RWPE1 (cell line): ENCODE measurements around the gene USP22.

Source experiments
- CTCF ChIA-PET: fragments of 350-600 bp; sonication (Branson Sonifier 250); formaldehyde crosslinking; extraction: SDS; loops from one replicate; lab custom pipeline; 2021; lab: Yijun Ruan, JAX
- POLR2A ChIA-PET: fragments of 400-600 bp; formaldehyde crosslinking; extraction: SDS; loops from one replicate; lab custom pipeline; 2020; ENCODE audit warnings: antibody characterized with exemption; ENCODE audit not compliant: low non-redundant PET; lab: Yijun Ruan, JAX
- DNase-seq: peaks from one replicate; pipeline ENCODE4 v3.0.0; 2012; ENCODE audit warnings: low spot score
- H3K27ac ChIP-seq: fragments of 450-650 bp; 2 replicates; pipeline ENCODE4 v1.5.1; 2017
- TF ChIP-seq, protein P1 (sequence below): fragments of 450-650 bp; conservative IDR thresholded peaks from 2 replicates; pipeline ENCODE4 v1.5.1; 2017; ENCODE audit warnings: low read depth, mild to moderate bottlenecking

Gene USP22

DNA sequence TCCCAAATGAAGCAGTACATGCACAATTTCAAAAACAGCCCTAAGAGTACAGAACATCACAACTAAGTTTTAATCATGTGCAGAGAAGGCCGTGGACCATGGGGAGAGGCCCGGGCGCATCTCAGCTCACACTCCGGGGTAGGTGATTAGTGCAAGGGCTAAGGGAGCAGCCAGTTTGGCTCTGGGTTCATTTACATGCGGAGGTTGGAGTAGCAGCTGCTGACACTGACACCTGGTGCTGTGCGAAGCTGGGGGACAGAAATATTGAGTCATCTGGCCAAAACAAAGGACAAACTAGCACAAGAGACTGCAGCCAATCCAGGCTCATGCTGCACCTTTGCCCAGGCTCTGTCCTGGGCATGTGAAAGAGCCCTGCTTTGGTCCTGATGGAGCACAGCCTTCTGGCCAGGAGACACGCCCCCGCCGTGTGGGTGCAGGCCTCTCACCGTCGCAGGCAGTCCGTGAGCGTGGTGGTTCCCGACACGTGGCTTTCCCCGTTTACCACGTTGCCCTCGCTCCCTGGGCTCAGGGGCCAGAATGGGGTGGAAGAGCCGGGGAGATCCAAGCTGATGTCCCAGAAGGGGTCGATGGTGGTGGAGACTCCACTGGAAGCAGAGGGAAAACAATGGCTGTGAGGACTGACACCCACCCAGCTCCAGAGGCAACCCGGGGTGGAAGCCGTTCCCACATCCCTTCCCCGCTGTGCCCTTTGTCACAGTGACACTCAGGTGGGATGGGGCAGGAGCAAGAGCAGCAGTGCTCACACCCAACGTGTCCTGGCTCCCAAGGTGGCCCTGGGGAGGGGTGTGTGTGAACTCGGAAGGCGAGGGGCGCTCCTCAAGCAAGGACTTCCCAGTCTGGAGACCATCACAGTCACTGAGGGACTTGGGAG lies 31.9 kb downstream of the USP22 start:
- TF ChIP-seq, protein P1, sequence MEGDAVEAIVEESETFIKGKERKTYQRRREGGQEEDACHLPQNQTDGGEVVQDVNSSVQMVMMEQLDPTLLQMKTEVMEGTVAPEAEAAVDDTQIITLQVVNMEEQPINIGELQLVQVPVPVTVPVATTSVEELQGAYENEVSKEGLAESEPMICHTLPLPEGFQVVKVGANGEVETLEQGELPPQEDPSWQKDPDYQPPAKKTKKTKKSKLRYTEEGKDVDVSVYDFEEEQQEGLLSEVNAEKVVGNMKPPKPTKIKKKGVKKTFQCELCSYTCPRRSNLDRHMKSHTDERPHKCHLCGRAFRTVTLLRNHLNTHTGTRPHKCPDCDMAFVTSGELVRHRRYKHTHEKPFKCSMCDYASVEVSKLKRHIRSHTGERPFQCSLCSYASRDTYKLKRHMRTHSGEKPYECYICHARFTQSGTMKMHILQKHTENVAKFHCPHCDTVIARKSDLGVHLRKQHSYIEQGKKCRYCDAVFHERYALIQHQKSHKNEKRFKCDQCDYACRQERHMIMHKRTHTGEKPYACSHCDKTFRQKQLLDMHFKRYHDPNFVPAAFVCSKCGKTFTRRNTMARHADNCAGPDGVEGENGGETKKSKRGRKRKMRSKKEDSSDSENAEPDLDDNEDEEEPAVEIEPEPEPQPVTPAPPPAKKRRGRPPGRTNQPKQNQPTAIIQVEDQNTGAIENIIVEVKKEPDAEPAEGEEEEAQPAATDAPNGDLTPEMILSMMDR: no peak
- ChIA-PET CTCF (no interaction called here), POLR2A (no interaction called here)
- H3K27ac ChIP-seq: 0 out of 2 replicates have a peak overlapping the region, but pooled peaks have one; percentile 14
- DNase-seq: no peak

- TF ChIP-seq, protein P1: no peak
- no peak for DNase-seq
- no peak overlapping the region for H3K27ac ChIP-seq
- ChIA-PET POLR2A (no interaction called here), CTCF (interaction anchor here (0.8 kb wide), 1 partner anchor 9 kb away, joined by 3 read pairs; no protein-coding TSS in a partner anchor)
Observed at GRCh38 chr17:21008992-21009671, 33.7 kb downstream of the USP22 start.

- ChIA-PET POLR2A (no interaction called here), CTCF (no interaction called here)
Observed at GRCh38 chr17:21008160-21008915, 34.5 kb downstream of the USP22 start.

DNA sequence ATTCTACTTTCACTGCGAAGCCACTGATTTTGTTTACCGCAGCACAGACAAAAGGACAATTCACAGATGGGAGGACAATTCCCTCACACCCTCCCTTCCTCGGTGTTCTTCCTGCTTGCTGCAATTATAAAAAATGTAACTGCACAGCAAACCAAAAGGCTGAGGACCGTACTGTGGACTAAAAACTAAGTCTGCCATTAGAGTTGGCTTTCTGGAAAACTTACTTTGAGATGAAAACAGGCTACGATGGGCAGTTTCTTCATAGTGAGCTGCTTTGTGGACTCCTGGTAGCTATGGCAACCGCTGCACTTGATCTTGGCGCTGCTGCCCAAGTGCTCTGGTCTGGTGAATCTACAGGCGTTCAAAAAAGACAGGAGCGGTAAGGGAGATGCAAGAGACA lies 35.2 kb downstream of the USP22 start:
- CTCF ChIA-PET: interaction anchor here (0.6 kb wide), 1 partner anchor 14 kb away, joined by 3 read pairs; no protein-coding TSS in a partner anchor
- DNase-seq: no peak
- TF ChIP-seq, protein P1: no peak
- no peak overlapping the region for H3K27ac ChIP-seq
- POLR2A ChIA-PET: no interaction called here

More at GRCh38 chr17:21008160-21008915, 34.5 kb downstream of the USP22 start:
- no peak for DNase-seq
- TF ChIP-seq, protein P1: no peak
- H3K27ac ChIP-seq: no peak overlapping the region

GRCh38 chr17:21005803-21006202 lies 37.0 kb downstream of the USP22 start:
- ChIA-PET CTCF (interaction anchor here (2.0 kb wide), 1 partner anchor 13 kb away, joined by 11 read pairs; no protein-coding TSS in a partner anchor), POLR2A (no interaction called here)
- H3K27ac ChIP-seq: no peak overlapping the region
- DNase-seq: no peak
- TF ChIP-seq, protein P1: no peak

- CTCF ChIA-PET: interaction anchor here (2.0 kb wide), 1 partner anchor 12 kb away, joined by 11 read pairs; no protein-coding TSS in a partner anchor
- POLR2A ChIA-PET: no interaction called here
- TF ChIP-seq, protein P1: no peak
- H3K27ac ChIP-seq: no peak overlapping the region
- DNase-seq: no peak
Observed at GRCh38 chr17:21005367-21005766, 37.4 kb downstream of the USP22 start.
